ENCODE results near the gene ATP5F1A. TPM values are rescaled to one million over a fixed set of nuclear protein-coding genes. Genes with fewer than 3 reads are reported as not detected.
"Not testable (repeated sequence)": the region's sequence is repeated elsewhere in the genome, so short reads cannot be mapped to it uniquely, and the experiment has no call there.

ATP5F1A gene
- total and polyA plus RNA-seq, 4 donors = 267 to 618 (median 369) TPM

- H3K27ac ChIP-seq (ENCODE audit: low read depth in 1 of 2, low read length in 2 of 2) = no peak overlapping the region
- H3K9me3 ChIP-seq (ENCODE audit: control insufficient read depth in 4 of 4, low read length in 3 of 4) = no peaks in the 10 kb centered on the region
- H3K4me3 ChIP-seq (ENCODE audit: low read depth in 1 of 3, low read length in 3 of 3) = no peak overlapping the region
- no peak overlapping the region for H3K9ac ChIP-seq (ENCODE audit: low read depth in 1 of 2, low read length in 2 of 2)
- no peak for TF ChIP-seq GABPA (IDR thresholded peaks at IDR 0.05 in 1 of 2, conservative IDR thresholded peaks at IDR 0.05 in 1 of 2)
- no peak for TF ChIP-seq ATF3 (IDR thresholded peaks at IDR 0.05)
- TF ChIP-seq FOXA2 (IDR thresholded peaks at IDR 0.05) = no peak
- peaks cover 2 to 25% (median 14%) of the 10 kb centered on the region in 4 donors for H3K4me1 ChIP-seq (ENCODE audit: control insufficient read depth in 4 of 4, insufficient read depth in 4 of 4, low read length in 3 of 4)
- no peak for DNase-seq (ENCODE audit: low spot score)
- H3K27me3 ChIP-seq (ENCODE audit: control insufficient read depth in 4 of 4, insufficient read depth in 4 of 4, low read length in 3 of 4) = no peaks in the 10 kb centered on the region
- WGBS = 92% methylated on average over 1 of the region's 1 CpG
- no peaks in the 10 kb centered on the region for H3K36me3 ChIP-seq (ENCODE audit: control insufficient read depth in 4 of 4, insufficient read depth in 3 of 4, low read depth in 1 of 4, low read length in 3 of 4)
Measured at GRCh38 chr18:46048641-46049040, 49.5 kb downstream of the ATP5F1A start.

GRCh38 chr18:46047369-46047768 is 50.7 kb downstream of the ATP5F1A start:
- H3K9ac ChIP-seq (ENCODE audit: low read depth in 1 of 2, low read length in 2 of 2); H3K9me3 ChIP-seq (ENCODE audit: control insufficient read depth in 4 of 4, low read length in 3 of 4); H3K27ac ChIP-seq (ENCODE audit: low read depth in 1 of 2, low read length in 2 of 2); DNase-seq (ENCODE audit: low spot score); H3K27me3 ChIP-seq (ENCODE audit: control insufficient read depth in 4 of 4, insufficient read depth in 4 of 4, low read length in 3 of 4); H3K4me3 ChIP-seq (ENCODE audit: low read depth in 1 of 3, low read length in 3 of 3); H3K36me3 ChIP-seq (ENCODE audit: control insufficient read depth in 4 of 4, insufficient read depth in 3 of 4, low read depth in 1 of 4, low read length in 3 of 4): not testable (repeated sequence)
- H3K4me1 ChIP-seq (ENCODE audit: control insufficient read depth in 4 of 4, insufficient read depth in 4 of 4, low read length in 3 of 4) = peaks cover 2 to 14% (median 8%) of the 10 kb centered on the region in 4 donors
- WGBS = 96% methylated on average over 13 of the region's 13 CpGs

- TF ChIP-seq TAF1 (conservative IDR thresholded peaks at IDR 0.05) (no peak), RAD21 (IDR thresholded peaks at IDR 0.05) (no peak), FOXA2 (IDR thresholded peaks at IDR 0.05) (no peak)
- no peaks in the 10 kb centered on the region for H3K27me3 ChIP-seq (ENCODE audit: control insufficient read depth in 4 of 4, insufficient read depth in 4 of 4, low read length in 3 of 4)
- DNase-seq (ENCODE audit: low spot score) = no peak
- no peak overlapping the region for H3K9ac ChIP-seq (ENCODE audit: low read depth in 1 of 2, low read length in 2 of 2)
- no peak overlapping the region for H3K4me3 ChIP-seq (ENCODE audit: low read depth in 1 of 3, low read length in 3 of 3)
- H3K27ac ChIP-seq (ENCODE audit: low read depth in 1 of 2, low read length in 2 of 2) = no peak overlapping the region
- peaks cover 2 to 11% (median 5%) of the 10 kb centered on the region in 4 donors for H3K4me1 ChIP-seq (ENCODE audit: control insufficient read depth in 4 of 4, insufficient read depth in 4 of 4, low read length in 3 of 4)
- no peaks in the 10 kb centered on the region for H3K36me3 ChIP-seq (ENCODE audit: control insufficient read depth in 4 of 4, insufficient read depth in 3 of 4, low read depth in 1 of 4, low read length in 3 of 4)
- H3K9me3 ChIP-seq (ENCODE audit: control insufficient read depth in 4 of 4, low read length in 3 of 4) = no peaks in the 10 kb centered on the region
- 99% methylated on average over 2 of the region's 2 CpGs for WGBS
Measured at GRCh38 chr18:46046688-46047087, 51.4 kb downstream of the ATP5F1A start.

- Histone ChIP-seq H3K9ac (ENCODE audit: low read depth in 1 of 2, low read length in 2 of 2) (no peak overlapping the region), H3K4me1 (ENCODE audit: control insufficient read depth in 4 of 4, insufficient read depth in 4 of 4, low read length in 3 of 4) (peaks cover 0 to 6% (median 2%) of the 10 kb centered on the region in 4 donors), H3K27me3 (ENCODE audit: control insufficient read depth in 4 of 4, insufficient read depth in 4 of 4, low read length in 3 of 4) (no peaks in the 10 kb centered on the region), H3K9me3 (ENCODE audit: control insufficient read depth in 4 of 4, low read length in 3 of 4) (no peaks in the 10 kb centered on the region), H3K27ac (ENCODE audit: low read depth in 1 of 2, low read length in 2 of 2) (no peak overlapping the region), H3K4me3 (ENCODE audit: low read depth in 1 of 3, low read length in 3 of 3) (no peak overlapping the region), H3K36me3 (ENCODE audit: control insufficient read depth in 4 of 4, insufficient read depth in 3 of 4, low read depth in 1 of 4, low read length in 3 of 4) (no peaks in the 10 kb centered on the region)
- WGBS = 97% methylated on average over 6 of the region's 6 CpGs
- DNase-seq (ENCODE audit: low spot score) = no peak
- TF ChIP-seq EGR1 (IDR thresholded peaks at IDR 0.05; ENCODE audit: low read depth in 2 of 2) (no peak), YY1 (IDR thresholded peaks at IDR 0.05) (no peak), NR2F2 (IDR thresholded peaks at IDR 0.05) (no peak), TAF1 (conservative IDR thresholded peaks at IDR 0.05) (no peak), JUND (IDR thresholded peaks at IDR 0.05) (no peak), RAD21 (IDR thresholded peaks at IDR 0.05) (no peak), REST (IDR thresholded peaks at IDR 0.05) (no peak), CTCF (IDR thresholded peaks at IDR 0.05; ENCODE audit: low read depth, low read length, missing input control) (no peak), RXRA (IDR thresholded peaks at IDR 0.05) (no peak), ZBTB33 (IDR thresholded peaks at IDR 0.05) (no peak), HNF4A (conservative IDR thresholded peaks at IDR 0.05) (no peak), MAX (IDR thresholded peaks at IDR 0.05) (no peak), FOXA1 (IDR thresholded peaks at IDR 0.05) (no peak), HNF4G (IDR thresholded peaks at IDR 0.05) (no peak), ATF3 (IDR thresholded peaks at IDR 0.05) (no peak)
Measured at GRCh38 chr18:46046126-46046525, 52.0 kb downstream of the ATP5F1A start.

Data from liver (tissue), 9 donors.